ENCODE results near the gene GNG13. TPM values are rescaled to one million over a fixed set of nuclear protein-coding genes. Genes with fewer than 3 reads are reported as not detected.
A peak's percentile ranks its signal among the peaks of the same experiment; 100 is the strongest.

GNG13 gene
- total RNA-seq, 4 donors from 2014 or later = not detected

GRCh38 chr16:790086-790485 lies 10.4 kb downstream of the GNG13 start:
- DNase-seq (ENCODE audit: low spot score in 2 of 2) = no peak
- WGBS, 2 donors = 91% methylated on average over 12 to 17 of the region's 17 CpGs

DNA sequence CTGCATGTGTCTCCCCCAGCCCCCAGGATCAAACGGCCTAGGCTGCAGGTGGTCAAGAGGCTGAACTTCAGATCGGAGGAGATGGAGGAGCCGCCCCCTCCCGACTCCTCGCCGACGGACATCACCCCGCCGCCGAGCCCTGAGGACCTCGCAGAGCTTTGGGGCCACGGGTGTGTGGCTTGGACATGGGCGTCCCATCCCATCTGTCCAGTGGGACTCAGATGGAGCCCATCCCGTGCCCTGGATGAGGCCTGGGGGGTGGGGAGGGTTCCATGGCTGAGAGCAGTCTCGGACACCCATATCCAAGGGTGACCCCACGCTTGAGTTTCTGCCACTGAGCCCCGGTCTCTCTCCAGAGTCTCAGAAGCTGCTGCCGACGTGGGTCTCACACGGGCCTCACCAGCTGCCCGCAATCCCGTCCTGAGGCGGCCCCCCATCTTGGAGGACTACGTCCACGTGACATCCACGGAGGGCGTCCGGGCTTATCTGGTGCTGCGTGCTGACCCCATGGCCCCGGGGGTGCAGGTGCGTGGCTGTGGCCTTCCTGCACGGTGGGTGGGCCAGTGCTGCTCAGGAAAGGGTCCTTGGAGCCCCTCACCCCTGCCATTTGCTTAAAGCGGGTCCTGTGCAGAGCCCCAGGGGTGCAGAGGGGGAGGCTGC lies 11.2 kb downstream of the GNG13 start:
- DNase-seq (ENCODE audit: low spot score in 2 of 2) = no peak
- WGBS, 2 donors = 74 to 76% methylated on average over 17 to 28 of the region's 33 CpGs
- no peak overlapping the region for H3K4me3 ChIP-seq (ENCODE audit: low read depth, poor library complexity, severe bottlenecking)
- TF ChIP-seq CTCF (IDR thresholded peaks at IDR 0.05) = no peak
- no peak for TF ChIP-seq POLR2A (IDR thresholded peaks at IDR 0.05)
- intact Hi-C loops (cut with DNase I; ENCODE audit: low total_unique reads) = no loop called here

More at GRCh38 chr16:790086-790485, 10.4 kb downstream of the GNG13 start:
- intact Hi-C loops (cut with DNase I; ENCODE audit: low total_unique reads) = no loop called here
- no peak overlapping the region for H3K4me3 ChIP-seq (ENCODE audit: low read depth, poor library complexity, severe bottlenecking)
- no peak for TF ChIP-seq CTCF (IDR thresholded peaks at IDR 0.05)
- TF ChIP-seq POLR2A (IDR thresholded peaks at IDR 0.05) = no peak

- intact Hi-C loops (cut with DNase I; ENCODE audit: low total_unique reads) = no loop called here
- WGBS, 2 donors = 0% methylated on average over 5 to 30 of the region's 97 CpGs
- peak; percentile 84 to 98 for DNase-seq (ENCODE audit: low spot score in 2 of 2)
- TF ChIP-seq CTCF (IDR thresholded peaks at IDR 0.05) = no peak
- TF ChIP-seq POLR2A (IDR thresholded peaks at IDR 0.05) = no peak
- H3K4me3 ChIP-seq (ENCODE audit: low read depth, poor library complexity, severe bottlenecking) = peak within 1 kb of the TSS; percentile 91
These were observed 12.0 kb downstream of the GNG13 start, which contains the start of gene CHTF18 for GRCh38 chr16:788399-789126. TSS of gene CHTF18 (plus strand) at chr16:788620. CDS start at chr16:788685, 65 bp downstream.

- H3K4me3 ChIP-seq (ENCODE audit: low read depth, poor library complexity, severe bottlenecking) = peak within 1 kb of the TSS; percentile 91
- intact Hi-C loops (cut with DNase I; ENCODE audit: low total_unique reads) = no loop called here
- no peak for TF ChIP-seq CTCF (IDR thresholded peaks at IDR 0.05)
- TF ChIP-seq POLR2A (IDR thresholded peaks at IDR 0.05) = no peak
- 0% methylated on average over 1 of the region's 45 CpGs; no CpG with 5 or more reads in 1 of the 2 donors for WGBS, 2 donors
- no peak for DNase-seq (ENCODE audit: low spot score in 2 of 2)
These were observed 12.5 kb downstream of the GNG13 start, which contains the start of gene RPUSD1 for GRCh38 chr16:787978-788398. TSS of gene RPUSD1 (minus strand) at chr16:788381. CDS start at chr16:787737, 644 bp downstream.

DNA sequence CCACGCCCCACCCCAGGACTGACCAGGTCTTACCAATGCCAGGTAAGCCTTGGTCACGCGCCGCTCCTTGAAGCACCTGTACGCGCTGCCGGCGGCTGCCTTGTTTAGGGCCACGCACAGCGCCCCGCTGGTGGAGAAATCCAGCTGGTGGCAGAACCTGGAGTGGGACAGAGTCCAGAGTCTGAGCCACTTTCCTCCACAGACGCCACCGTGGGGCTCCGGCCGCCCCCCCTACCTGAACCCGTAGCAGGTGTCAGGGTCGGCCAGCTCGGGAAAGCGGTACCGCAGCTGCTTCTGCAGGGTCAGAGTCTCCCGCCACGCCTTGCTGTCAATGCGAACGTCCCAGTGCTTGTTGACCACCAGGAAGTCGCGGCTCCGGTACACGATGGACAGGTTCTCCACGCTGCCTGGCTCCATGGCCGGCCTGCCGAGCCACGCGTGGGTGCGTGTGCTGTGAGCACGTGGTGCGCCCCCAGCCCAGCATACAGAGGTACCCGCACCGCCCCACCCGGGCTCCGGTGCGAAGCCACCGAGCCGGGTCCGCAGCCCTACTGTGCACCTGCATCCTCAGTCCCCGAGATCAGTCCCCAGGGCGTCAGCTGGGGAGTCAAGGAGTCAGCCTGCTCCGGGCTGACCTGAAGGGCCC lies 13.1 kb downstream of the GNG13 start:
- TF ChIP-seq CTCF (IDR thresholded peaks at IDR 0.05) (no peak), POLR2A (IDR thresholded peaks at IDR 0.05) (no peak)
- intact Hi-C loops (cut with DNase I; ENCODE audit: low total_unique reads) = no loop called here
- H3K4me3 ChIP-seq (ENCODE audit: low read depth, poor library complexity, severe bottlenecking) = peak overlapping the region; percentile 91
- 45 to 51% methylated on average over 31 to 32 of the region's 47 CpGs for WGBS, 2 donors
- no peak for DNase-seq (ENCODE audit: low spot score in 2 of 2)

Measured in lower leg skin (tissue), 4 donors.